Measurements from ENCODE around the gene MRPS7. TPM values are rescaled to one million over a fixed set of nuclear protein-coding genes. Genes with fewer than 3 reads are reported as not detected.

MRPS7 gene
- total and polyA plus RNA-seq, 2 donors (not counting 3 experiments of a cell fraction or from before 2014, with no cell fraction given) = 79.8 to 82.8 TPM

DNA sequence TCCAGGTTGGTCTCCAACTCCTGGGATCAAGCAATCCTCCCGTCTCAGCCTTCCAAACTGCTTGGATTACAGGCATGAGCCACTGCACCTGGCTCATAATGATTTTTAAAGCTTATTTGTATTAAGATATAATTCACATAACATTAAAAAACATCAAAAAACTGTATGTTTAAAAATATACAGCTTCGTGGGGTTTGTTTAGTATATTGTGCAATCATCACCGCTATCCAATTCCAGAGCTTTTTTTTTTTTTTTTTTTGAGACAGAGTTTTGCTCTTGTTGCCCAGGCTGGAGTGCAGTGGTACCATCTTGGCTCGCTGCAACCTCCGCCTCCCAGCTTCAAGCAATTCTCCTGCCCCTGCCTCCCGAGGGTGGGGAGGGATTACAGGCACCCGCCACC is 38.6 kb downstream of the MRPS7 start:
- ChIA-PET POLR2A (no interaction called here), CTCF (interaction anchor here (0.8 to 1.3 kb wide), 2 partner anchors 21 to 29 kb away, joined by 3 to 4 read pairs; partner anchors contain the start of gene MIF4GD)
- DNase-seq (ENCODE audit: low read depth, low spot score) = no peak
- H3K4me2 ChIP-seq (ENCODE audit: insufficient read depth, low read length) = no peak overlapping the region
- no peak overlapping the region for H3K27ac ChIP-seq (ENCODE audit: insufficient read depth, low read depth, low read length)
- H3K9me1 ChIP-seq (replicated peaks; ENCODE audit: control insufficient read depth, extremely low read depth, insufficient read depth, low read length) = no peaks in the 10 kb centered on the region
- no peaks in the 10 kb centered on the region for H3K9me3 ChIP-seq (replicated peaks; ENCODE audit: control insufficient read depth, insufficient read depth, low read length)
- H3K4me1 ChIP-seq (ENCODE audit: control insufficient read depth, extremely low read depth, insufficient read depth, low read length) = no peaks in the 10 kb centered on the region
- intact Hi-C loops (cut with micrococcal nuclease) (no loop called here), dilution Hi-C loops (cut with MboI; ENCODE audit: extremely low pct_ligation_motif_present, low sequenced_read_pairs) (no loop called here)
- no peak overlapping the region for H3K9ac ChIP-seq (replicated peaks; ENCODE audit: extremely low read depth, insufficient read depth, low read length)
- TF ChIP-seq MAX (IDR thresholded peaks at IDR 0.05; ENCODE audit: insufficient read depth, insufficient read length) = no peak
- TF ChIP-seq, protein P1, sequence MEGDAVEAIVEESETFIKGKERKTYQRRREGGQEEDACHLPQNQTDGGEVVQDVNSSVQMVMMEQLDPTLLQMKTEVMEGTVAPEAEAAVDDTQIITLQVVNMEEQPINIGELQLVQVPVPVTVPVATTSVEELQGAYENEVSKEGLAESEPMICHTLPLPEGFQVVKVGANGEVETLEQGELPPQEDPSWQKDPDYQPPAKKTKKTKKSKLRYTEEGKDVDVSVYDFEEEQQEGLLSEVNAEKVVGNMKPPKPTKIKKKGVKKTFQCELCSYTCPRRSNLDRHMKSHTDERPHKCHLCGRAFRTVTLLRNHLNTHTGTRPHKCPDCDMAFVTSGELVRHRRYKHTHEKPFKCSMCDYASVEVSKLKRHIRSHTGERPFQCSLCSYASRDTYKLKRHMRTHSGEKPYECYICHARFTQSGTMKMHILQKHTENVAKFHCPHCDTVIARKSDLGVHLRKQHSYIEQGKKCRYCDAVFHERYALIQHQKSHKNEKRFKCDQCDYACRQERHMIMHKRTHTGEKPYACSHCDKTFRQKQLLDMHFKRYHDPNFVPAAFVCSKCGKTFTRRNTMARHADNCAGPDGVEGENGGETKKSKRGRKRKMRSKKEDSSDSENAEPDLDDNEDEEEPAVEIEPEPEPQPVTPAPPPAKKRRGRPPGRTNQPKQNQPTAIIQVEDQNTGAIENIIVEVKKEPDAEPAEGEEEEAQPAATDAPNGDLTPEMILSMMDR (IDR thresholded peaks at IDR 0.05; ENCODE audit: extremely low read depth in 1 of 2, insufficient read depth in 1 of 2, low read depth in 1 of 2, low read length in 2 of 2) = no peak
- H3K27me3 ChIP-seq (ENCODE audit: control insufficient read depth in 2 of 2, insufficient read depth in 2 of 2, low read length in 2 of 2) = no peaks in the 10 kb centered on the region
- H3K79me2 ChIP-seq (ENCODE audit: control insufficient read depth, insufficient read depth, low read length) = no peaks in the 10 kb centered on the region
- no peak overlapping the region for H3K4me3 ChIP-seq (replicated peaks in 1 of 3; ENCODE audit: insufficient read depth in 1 of 3, low read depth in 1 of 3, low read length in 3 of 3)
- FAIRE-seq = no peak
- H3K36me3 ChIP-seq (ENCODE audit: control insufficient read depth in 2 of 2, extremely low read depth in 1 of 2, insufficient read depth in 2 of 2, low read length in 2 of 2) = no peaks in the 10 kb centered on the region
- no peaks in the 10 kb centered on the region for H4K20me1 ChIP-seq (replicated peaks; ENCODE audit: control insufficient read depth, extremely low read depth, insufficient read depth, low read length)
- no peak overlapping the region for H2AFZ ChIP-seq (ENCODE audit: low read depth, low read length)
- no TSS peak for BruUV-seq (replicated peaks)

- POLR2A ChIA-PET = no interaction called here
These were observed 39.4 kb downstream of the MRPS7 start for GRCh38 chr17:75301049-75301448.

More at GRCh38 chr17:75301049-75301448, 39.4 kb downstream of the MRPS7 start:
- Histone ChIP-seq H3K27ac (ENCODE audit: insufficient read depth, low read depth, low read length) (no peak overlapping the region), H3K4me3 (replicated peaks in 1 of 3; ENCODE audit: insufficient read depth in 1 of 3, low read depth in 1 of 3, low read length in 3 of 3) (no peak overlapping the region), H3K4me2 (ENCODE audit: insufficient read depth, low read length) (no peak overlapping the region), H3K79me2 (ENCODE audit: control insufficient read depth, insufficient read depth, low read length) (no peaks in the 10 kb centered on the region), H4K20me1 (replicated peaks; ENCODE audit: control insufficient read depth, extremely low read depth, insufficient read depth, low read length) (no peaks in the 10 kb centered on the region), H3K27me3 (ENCODE audit: control insufficient read depth in 2 of 2, insufficient read depth in 2 of 2, low read length in 2 of 2) (no peaks in the 10 kb centered on the region), H3K36me3 (ENCODE audit: control insufficient read depth in 2 of 2, extremely low read depth in 1 of 2, insufficient read depth in 2 of 2, low read length in 2 of 2) (no peaks in the 10 kb centered on the region), H3K4me1 (ENCODE audit: control insufficient read depth, extremely low read depth, insufficient read depth, low read length) (no peaks in the 10 kb centered on the region), H3K9me3 (replicated peaks; ENCODE audit: control insufficient read depth, insufficient read depth, low read length) (no peaks in the 10 kb centered on the region), H2AFZ (ENCODE audit: low read depth, low read length) (no peak overlapping the region), H3K9me1 (replicated peaks; ENCODE audit: control insufficient read depth, extremely low read depth, insufficient read depth, low read length) (no peaks in the 10 kb centered on the region), H3K9ac (replicated peaks; ENCODE audit: extremely low read depth, insufficient read depth, low read length) (no peak overlapping the region)
- DNase-seq (ENCODE audit: low read depth, low spot score) (no peak), FAIRE-seq (no peak)
- no peak for TF ChIP-seq GATA2 (IDR thresholded peaks at IDR 0.05; ENCODE audit: insufficient read depth, insufficient read length, low read depth, low read length)
- TF ChIP-seq EZH2 (IDR thresholded peaks at IDR 0.05; ENCODE audit: borderline replicate concordance, low read depth, low read length, severe bottlenecking) = no peak
- CTCF ChIA-PET = interaction anchor here (0.8 to 1.3 kb wide), 2 partner anchors 20 to 30 kb away, joined by 3 to 4 read pairs; partner anchors contain the start of gene MIF4GD
- dilution Hi-C loops (cut with MboI; ENCODE audit: extremely low pct_ligation_motif_present, low sequenced_read_pairs) (no loop called here), intact Hi-C loops (cut with micrococcal nuclease) (no loop called here)
- BruUV-seq (replicated peaks) = no TSS peak

All from endothelial cell of umbilical vein (primary cell).